Measurements from ENCODE around the gene JMJD1C. TPM values are rescaled to one million over a fixed set of nuclear protein-coding genes. Genes with fewer than 3 reads are reported as not detected.

JMJD1C gene
- total RNA-seq, 1 donor from 2014 or later = 133 TPM

- no peak for DNase-seq (ENCODE audit: low read depth in 2 of 2)
Measured at GRCh38 chr10:63478564-63478963, 12.8 kb upstream of the JMJD1C start.

- DNase-seq (ENCODE audit: low read depth in 2 of 2) = no peak
Measured at GRCh38 chr10:63477927-63478326, 12.2 kb upstream of the JMJD1C start.

- no peak for DNase-seq (ENCODE audit: low read depth in 2 of 2)
Measured at GRCh38 chr10:63474488-63474887, 8.7 kb upstream of the JMJD1C start.

GRCh38 chr10:63470928-63471327, 5.2 kb upstream of the JMJD1C start:
- no peak for DNase-seq (ENCODE audit: low read depth in 2 of 2)

- no peak for DNase-seq (ENCODE audit: low read depth in 2 of 2)
Measured at GRCh38 chr10:63468947-63469346, 3.2 kb upstream of the JMJD1C start.

GRCh38 chr10:63467841-63468240, 2.1 kb upstream of the JMJD1C start:
- no peak for DNase-seq (ENCODE audit: low read depth in 2 of 2)

- DNase-seq (ENCODE audit: low read depth in 2 of 2) = peak; percentile 67 to 77
Measured at GRCh38 chr10:63466144-63466935, 563 bp upstream of the JMJD1C start.

GRCh38 chr10:63464402-63465292, 1.1 kb downstream of the JMJD1C start:
- no peak for DNase-seq (ENCODE audit: low read depth in 2 of 2)

- no peak for DNase-seq (ENCODE audit: low read depth in 2 of 2)
Measured at GRCh38 chr10:63462442-63462841, 3.3 kb downstream of the JMJD1C start.

GRCh38 chr10:63458177-63458576, 7.6 kb downstream of the JMJD1C start:
- DNase-seq (ENCODE audit: low read depth in 2 of 2) = no peak

GRCh38 chr10:63457594-63457993, 8.2 kb downstream of the JMJD1C start:
- no peak for DNase-seq (ENCODE audit: low read depth in 2 of 2)

- DNase-seq (ENCODE audit: low read depth in 2 of 2) = peak in 1 of 2 donors; percentile 21
Measured at GRCh38 chr10:63456437-63457210, 9.2 kb downstream of the JMJD1C start.

GRCh38 chr10:63455507-63455906, 10.3 kb downstream of the JMJD1C start:
- no peak for DNase-seq (ENCODE audit: low read depth in 2 of 2)

- no peak for DNase-seq (ENCODE audit: low read depth in 2 of 2)
Measured at GRCh38 chr10:63454631-63455030, 11.1 kb downstream of the JMJD1C start.

- DNase-seq (ENCODE audit: low read depth in 2 of 2) = no peak
Measured at GRCh38 chr10:63452524-63452923, 13.3 kb downstream of the JMJD1C start.

GRCh38 chr10:63446716-63447440, 18.9 kb downstream of the JMJD1C start:
- no peak for DNase-seq (ENCODE audit: low read depth in 2 of 2)

GRCh38 chr10:63441404-63441803, 24.4 kb downstream of the JMJD1C start:
- DNase-seq (ENCODE audit: low read depth in 2 of 2) = peak; percentile 20 to 22

GRCh38 chr10:63439607-63440006, 26.2 kb downstream of the JMJD1C start:
- DNase-seq (ENCODE audit: low read depth in 2 of 2) = no peak

GRCh38 chr10:63438506-63439498, 27.0 kb downstream of the JMJD1C start:
- DNase-seq (ENCODE audit: low read depth in 2 of 2) = no peak

Measured in lung microvascular endothelial cell (primary cell).